OCI-LY7 (cell line): ENCODE data around the gene UBTF.

Source experiments
- CTCF ChIP-seq: fragments of 200-600 bp; sonication (generic); conservative IDR thresholded peaks from 2 replicates; pipeline ENCODE4 v1.5.1; 2014; ENCODE audit warnings: mild to moderate bottlenecking, antibody characterized with exemption, low read length, moderate library complexity, mixed read lengths
- EZH2phosphoT487 ChIP-seq: fragments of 200-600 bp; sonication (generic); IDR thresholded peaks from 2 replicates; pipeline ENCODE4 v1.6.1; 2018; ENCODE audit warnings: low read depth, borderline replicate concordance, mild to moderate bottlenecking, mixed run types, antibody characterized with exemption, low read length, moderate library complexity, mixed read lengths

GRCh38 chr17:44178133-44178532 is 41.3 kb downstream of the UBTF start:
- no peak for TF ChIP-seq CTCF
- TF ChIP-seq EZH2phosphoT487 = no peak
